Measurements from ENCODE around the gene LMTK3. TPM values are rescaled to one million over a fixed set of nuclear protein-coding genes. Genes with fewer than 3 reads are reported as not detected.

LMTK3 gene
- total and polyA plus RNA-seq, 2 of the 4 experiments (the other 2 are of a cell fraction): 0.18 to 0.87 TPM

- Histone ChIP-seq H3K9me1 (ENCODE audit: insufficient read depth, low read length) (no peaks in the 10 kb centered on the region), H3K18ac (ENCODE audit: low read depth, low read length) (no peak overlapping the region), H3K4me3 (ENCODE audit: insufficient read depth, low read depth, low read length) (no peak overlapping the region), H2AK9ac (replicated peaks; ENCODE audit: low read depth, low read length, poor library complexity) (no peak overlapping the region), H3K27ac (ENCODE audit: insufficient read depth, low read length) (no peak overlapping the region), H4K8ac (ENCODE audit: low read depth in 2 of 2, low read length in 2 of 2) (no peak overlapping the region), H3K4me2 (ENCODE audit: low read depth, low read length) (no peak overlapping the region), H4K91ac (ENCODE audit: insufficient read depth, low read depth, low read length) (no peak overlapping the region), H3K79me1 (ENCODE audit: low read depth in 1 of 2, low read length in 2 of 2) (no peaks in the 10 kb centered on the region), H4K5ac (ENCODE audit: low read depth, low read length) (no peak overlapping the region), H3K56ac (ENCODE audit: extremely low read depth, insufficient read depth, low read length) (no peak overlapping the region), H3K4ac (ENCODE audit: low read depth, low read length) (no peak overlapping the region), H2AFZ (replicated peaks; ENCODE audit: low read length, poor library complexity) (peak overlapping the region; percentile 81), H3K27me3 (ENCODE audit: control insufficient read depth, insufficient read depth, low read length) (peaks cover 42% of the 10 kb centered on the region), H2BK120ac (ENCODE audit: low read depth, low read length) (no peak overlapping the region), H2AK5ac (ENCODE audit: low read depth, low read length) (no peak overlapping the region), H2BK5ac (ENCODE audit: low read depth, low read length, poor library complexity, severe bottlenecking) (no peak overlapping the region), H3K23ac (ENCODE audit: low read depth, low read length) (no peak overlapping the region), H2BK20ac (ENCODE audit: low read depth, low read length) (no peak overlapping the region), H3K14ac (replicated peaks; ENCODE audit: low read depth, low read length) (no peak overlapping the region), H2BK15ac (ENCODE audit: low read depth, low read length) (no peak overlapping the region), H4K20me1 (ENCODE audit: insufficient read depth, low read length) (no peaks in the 10 kb centered on the region; the same call in 1 of the 2 replicates), H3K9me3 (ENCODE audit: control insufficient read depth, insufficient read depth, low read length) (no peaks in the 10 kb centered on the region), H3K9ac (ENCODE audit: low read depth, low read length) (no peak overlapping the region), H3K36me3 (ENCODE audit: control insufficient read depth, insufficient read depth, low read length) (no peaks in the 10 kb centered on the region), H3K4me1 (ENCODE audit: control insufficient read depth, insufficient read depth, low read length) (peaks cover 3% of the 10 kb centered on the region; the same call in 1 of the 2 replicates)
- ATAC-seq (ENCODE audit: low read depth) (no peak), DNase-seq (no peak)
- dilution Hi-C loops (cut with HindIII; ENCODE audit: low sequenced_read_pairs, unreplicated experiment) (no loop called here), in situ Hi-C loops (cut with MboI; ENCODE audit: low sequenced_read_pairs) (no loop called here), intact Hi-C loops (cut with micrococcal nuclease) (no loop called here)
- 62% methylated on average over 13 of the region's 32 CpGs; no CpG with 5 or more reads in 1 of the 2 experiments for WGBS, 2 experiments (ENCODE audit: extremely low coverage in 2 of 2, insufficient read length in 1 of 2)
- ChIA-PET POLR2A (ENCODE audit: unreplicated experiment) (no interaction called here), CTCF (interaction anchor here (0.6 kb wide), 1 partner anchor 107 kb away, joined by 3 read pairs; no protein-coding TSS in a partner anchor)
- TF ChIP-seq RCOR1 (IDR thresholded peaks at IDR 0.05; ENCODE audit: insufficient replicate concordance, low read length): no peak
- TF ChIP-seq MAFK (IDR thresholded peaks at IDR 0.05; ENCODE audit: low read depth, low read length): no peak
- no peak for TF ChIP-seq RFX5 (IDR thresholded peaks at IDR 0.05; ENCODE audit: low read depth, low read length)
- no peak for TF ChIP-seq POLR2A (IDR thresholded peaks at IDR 0.05; ENCODE audit: low read depth, low read length)
- TF ChIP-seq USF2 (IDR thresholded peaks at IDR 0.05; ENCODE audit: low read depth, low read length): no peak
- no peak for TF ChIP-seq SMC3 (IDR thresholded peaks at IDR 0.05; ENCODE audit: low read depth, low read length)
- TF ChIP-seq MXI1 (IDR thresholded peaks at IDR 0.05; ENCODE audit: borderline replicate concordance, low read depth, low read length): no peak
- BruUV-seq (replicated peaks): no TSS peak
Observed at GRCh38 chr19:48500830-48501493, 10.7 kb downstream of the LMTK3 start.

Measured in IMR-90 (cell line).